Measurements from ENCODE around the gene TPPP. TPM values are rescaled to one million over a fixed set of nuclear protein-coding genes. Genes with fewer than 3 reads are reported as not detected.

TPPP gene
- total and polyA plus RNA-seq, 2 donors (not counting 1 experiment from before 2014, with no cell fraction given), result 0.06 TPM; not detected in 1

DNA sequence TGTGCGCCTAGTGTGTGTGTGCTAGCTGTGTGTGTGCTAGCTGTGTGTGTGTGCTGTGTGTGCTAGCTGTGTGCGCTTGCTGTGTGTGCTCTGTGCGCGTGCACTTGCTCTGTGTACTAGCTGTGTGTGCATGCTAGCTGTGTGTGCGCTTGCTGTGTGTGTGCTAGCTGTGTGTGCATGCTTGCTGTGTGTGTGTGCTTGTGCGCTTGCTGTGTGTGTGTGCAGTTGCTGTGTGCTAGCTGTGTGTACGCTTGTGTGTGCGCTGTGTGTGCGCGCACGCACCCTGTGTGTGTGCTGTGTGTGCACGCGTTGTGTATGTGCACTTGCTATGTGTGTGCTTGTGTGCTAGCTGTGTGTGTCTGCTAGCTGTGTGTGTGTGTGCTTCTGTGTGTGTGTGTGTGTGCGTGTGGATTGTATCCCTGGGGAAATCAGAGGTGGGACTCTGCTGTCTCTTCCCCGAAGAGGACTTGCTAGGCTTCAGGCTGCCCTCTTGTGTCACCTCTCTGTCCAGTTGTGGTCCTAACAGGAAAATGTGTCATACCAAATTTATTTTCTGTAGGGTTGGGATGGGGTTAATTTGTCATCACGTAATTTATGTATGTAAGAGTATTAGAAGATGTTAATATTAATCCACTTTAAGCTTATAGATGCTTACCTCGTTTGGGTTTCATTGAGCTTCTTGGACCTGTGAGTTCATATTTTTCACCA is 38.9 kb downstream of the TPPP start:
- 94% methylated on average over 14 of the region's 17 CpGs for WGBS (ENCODE audit: insufficient coverage)
- Histone ChIP-seq H3K4me1 (ENCODE audit: control insufficient read depth in 2 of 2, insufficient read depth in 2 of 2, low read length in 2 of 2) (no peaks in the 10 kb centered on the region), H3K27ac (ENCODE audit: low read length in 2 of 2) (no peak overlapping the region), H2AFZ (ENCODE audit: insufficient read depth, low read depth, low read length, poor library complexity, severe bottlenecking) (no peak overlapping the region), H3K4me3 (ENCODE audit: control extremely low read depth in 1 of 5, extremely low read depth in 1 of 5, insufficient read depth in 1 of 5, low read depth in 2 of 5, low read length in 4 of 5) (no peak overlapping the region), H3K4me2 (replicated peaks; ENCODE audit: low read depth, low read length, poor library complexity, severe bottlenecking) (no peak overlapping the region), H3K27me3 (replicated peaks in 1 of 4; ENCODE audit: control extremely low read depth in 1 of 4, control insufficient read depth in 3 of 4, insufficient read depth in 4 of 4, low read length in 3 of 4) (no peaks in the 10 kb centered on the region), H3K9me3 (ENCODE audit: control extremely low read depth in 1 of 3, control insufficient read depth in 2 of 3, insufficient read depth in 1 of 3, low read length in 2 of 3) (peaks cover 0 to 13% (median 0%) of the 10 kb centered on the region in 3 donors), H3K79me2 (ENCODE audit: control insufficient read depth, insufficient read depth, low read length) (no peaks in the 10 kb centered on the region), H3K36me3 (replicated peaks in 1 of 2; ENCODE audit: control extremely low read depth in 1 of 2, control insufficient read depth in 1 of 2, extremely low read depth in 1 of 2, insufficient read depth in 2 of 2, low read length in 1 of 2) (peaks cover 0 to 19% of the 10 kb centered on the region in 2 experiments), H4K20me1 (ENCODE audit: control insufficient read depth, insufficient read depth, low read length, poor library complexity, severe bottlenecking) (no peaks in the 10 kb centered on the region), H3K9ac (ENCODE audit: low read length) (no peak overlapping the region)
- intact Hi-C loops (cut with micrococcal nuclease), result no loop called here
- POLR2A ChIA-PET, result no interaction called here
- Mint-ChIP-seq H3K9me3 (ENCODE audit: insufficient read depth) (no peaks in the 10 kb centered on the region), H3K4me1 (no peaks in the 10 kb centered on the region), H3K27me3 (no peaks in the 10 kb centered on the region), H3K4me3 (no peak overlapping the region), H3K27ac (no peak overlapping the region)
- DNase-seq, result no peak
- CTCF ChIA-PET, result interaction anchor here (1.1 kb wide), 1 partner anchor 249 kb away, joined by 4 read pairs; no protein-coding TSS in a partner anchor
- TF ChIP-seq, protein P1, sequence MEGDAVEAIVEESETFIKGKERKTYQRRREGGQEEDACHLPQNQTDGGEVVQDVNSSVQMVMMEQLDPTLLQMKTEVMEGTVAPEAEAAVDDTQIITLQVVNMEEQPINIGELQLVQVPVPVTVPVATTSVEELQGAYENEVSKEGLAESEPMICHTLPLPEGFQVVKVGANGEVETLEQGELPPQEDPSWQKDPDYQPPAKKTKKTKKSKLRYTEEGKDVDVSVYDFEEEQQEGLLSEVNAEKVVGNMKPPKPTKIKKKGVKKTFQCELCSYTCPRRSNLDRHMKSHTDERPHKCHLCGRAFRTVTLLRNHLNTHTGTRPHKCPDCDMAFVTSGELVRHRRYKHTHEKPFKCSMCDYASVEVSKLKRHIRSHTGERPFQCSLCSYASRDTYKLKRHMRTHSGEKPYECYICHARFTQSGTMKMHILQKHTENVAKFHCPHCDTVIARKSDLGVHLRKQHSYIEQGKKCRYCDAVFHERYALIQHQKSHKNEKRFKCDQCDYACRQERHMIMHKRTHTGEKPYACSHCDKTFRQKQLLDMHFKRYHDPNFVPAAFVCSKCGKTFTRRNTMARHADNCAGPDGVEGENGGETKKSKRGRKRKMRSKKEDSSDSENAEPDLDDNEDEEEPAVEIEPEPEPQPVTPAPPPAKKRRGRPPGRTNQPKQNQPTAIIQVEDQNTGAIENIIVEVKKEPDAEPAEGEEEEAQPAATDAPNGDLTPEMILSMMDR (IDR thresholded peaks at IDR 0.05), result no peak
- TF ChIP-seq EZH2 (IDR thresholded peaks at IDR 0.05; ENCODE audit: borderline replicate concordance, insufficient read depth, low read depth, low read length, poor library complexity, severe bottlenecking), result no peak
- no peak for ATAC-seq (ENCODE audit: low read depth)

DNA sequence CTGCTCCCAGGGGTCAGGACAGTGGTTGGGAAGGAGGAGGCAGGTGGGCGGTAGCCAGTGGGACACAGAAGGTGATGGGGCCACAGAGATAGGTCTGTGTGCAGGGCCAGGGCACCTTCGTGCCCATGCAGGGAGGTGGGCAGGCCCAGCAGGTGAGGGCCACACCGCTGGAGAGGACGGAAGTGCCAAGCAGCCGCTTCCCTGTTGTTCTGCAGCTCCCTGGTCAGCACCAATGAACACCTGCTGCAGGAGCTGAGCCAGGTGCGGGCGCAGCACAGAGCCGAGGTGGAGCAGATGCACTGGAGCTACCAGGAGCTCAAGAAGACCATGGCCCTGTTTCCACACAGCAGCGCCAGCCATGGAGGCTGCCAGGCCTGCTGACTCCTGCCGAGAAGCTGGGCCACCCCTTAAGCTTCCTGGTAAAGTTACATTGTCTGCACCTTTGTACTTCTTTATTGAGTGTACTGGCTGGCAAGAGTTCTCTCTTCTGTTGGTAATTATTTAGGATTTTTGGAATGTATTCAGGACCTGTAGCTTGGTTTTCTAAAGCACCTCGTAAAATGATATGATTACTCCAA is 40.3 kb downstream of the TPPP start:
- H3K27ac Mint-ChIP-seq, result no peak overlapping the region
- no peaks in the 10 kb centered on the region for H3K27me3 Mint-ChIP-seq
- intact Hi-C loops (cut with micrococcal nuclease), result no loop called here

More for the DNA sequence above, 40.3 kb downstream of the TPPP start:
- Mint-ChIP-seq H3K4me1 (no peaks in the 10 kb centered on the region), H3K9me3 (ENCODE audit: insufficient read depth) (no peaks in the 10 kb centered on the region), H3K4me3 (no peak overlapping the region)
- Histone ChIP-seq H4K20me1 (ENCODE audit: control insufficient read depth, insufficient read depth, low read length, poor library complexity, severe bottlenecking) (no peaks in the 10 kb centered on the region), H2AFZ (ENCODE audit: insufficient read depth, low read depth, low read length, poor library complexity, severe bottlenecking) (no peak overlapping the region), H3K4me3 (ENCODE audit: control extremely low read depth in 1 of 5, extremely low read depth in 1 of 5, insufficient read depth in 1 of 5, low read depth in 2 of 5, low read length in 4 of 5) (no peak overlapping the region), H3K4me1 (ENCODE audit: control insufficient read depth in 2 of 2, insufficient read depth in 2 of 2, low read length in 2 of 2) (no peaks in the 10 kb centered on the region), H3K9me3 (ENCODE audit: control extremely low read depth in 1 of 3, control insufficient read depth in 2 of 3, insufficient read depth in 1 of 3, low read length in 2 of 3) (peaks cover 0 to 17% (median 0%) of the 10 kb centered on the region in 3 donors), H3K27me3 (replicated peaks in 1 of 4; ENCODE audit: control extremely low read depth in 1 of 4, control insufficient read depth in 3 of 4, insufficient read depth in 4 of 4, low read length in 3 of 4) (no peaks in the 10 kb centered on the region), H3K36me3 (replicated peaks in 1 of 2; ENCODE audit: control extremely low read depth in 1 of 2, control insufficient read depth in 1 of 2, extremely low read depth in 1 of 2, insufficient read depth in 2 of 2, low read length in 1 of 2) (peaks cover 0 to 21% of the 10 kb centered on the region in 2 experiments), H3K27ac (ENCODE audit: low read length in 2 of 2) (no peak overlapping the region), H3K79me2 (ENCODE audit: control insufficient read depth, insufficient read depth, low read length) (no peaks in the 10 kb centered on the region), H3K9ac (ENCODE audit: low read length) (no peak overlapping the region), H3K4me2 (replicated peaks; ENCODE audit: low read depth, low read length, poor library complexity, severe bottlenecking) (no peak overlapping the region)
- CTCF ChIA-PET, result interaction anchor here (0.5 to 1.1 kb wide), 2 partner anchors 250 to 969 kb away, joined by 3 to 4 read pairs; no protein-coding TSS in a partner anchor
- ATAC-seq (ENCODE audit: low read depth), result no peak
- POLR2A ChIA-PET, result no interaction called here
- no peak for TF ChIP-seq EZH2 (IDR thresholded peaks at IDR 0.05; ENCODE audit: borderline replicate concordance, insufficient read depth, low read depth, low read length, poor library complexity, severe bottlenecking)
- TF ChIP-seq, protein P1 (IDR thresholded peaks at IDR 0.05), result no peak
- WGBS (ENCODE audit: insufficient coverage), result 96% methylated on average over 10 of the region's 11 CpGs
- DNase-seq, result no peak

Measured in B cell (primary cell).